Endothelial cell of umbilical vein (primary cell): ENCODE data around the gene CISD3. TPM values are rescaled to one million over a fixed set of nuclear protein-coding genes. Genes with fewer than 3 reads are reported as not detected.

ENCODE experiments used
- BruUV-seq: library from RNA; stranded (reverse); fragments of 400-500 nt; replicated peaks from 2 replicates; lab custom pipeline; 2021; lab: Mats Ljungman, UMichigan
- CTCF ChIA-PET: fragments of 300-600, 350-600 bp; sonication (Branson Sonifier 250); formaldehyde crosslinking; loops from one replicate; lab custom pipeline; 2021; ENCODE audit warnings: antibody characterized with exemption, inconsistent platforms; lab: Charles Lee
- POLR2A ChIA-PET: fragments of 300-600, 350-600 bp; sonication (Branson Sonifier 250); formaldehyde crosslinking; loops from one replicate; lab custom pipeline; 2021; ENCODE audit warnings: antibody characterized with exemption, inconsistent platforms; lab: Charles Lee
- DNase-seq: peaks from one replicate; pipeline ENCODE4 v3.0.0-alpha.2; 2011; ENCODE audit warnings: low read depth, low spot score
- FAIRE-seq: peaks from 2 replicates; lab custom pipeline; 2011; peaks lifted over from hg19 to GRCh38; lab: Jason Lieb, UNC
- H2AFZ ChIP-seq: 2 replicates; pipeline ENCODE4 v1.6.0; 2012; ENCODE audit warnings: low read depth, low read length, control low read depth, inconsistent platforms
- H3K27ac ChIP-seq: 2 replicates; pipeline ENCODE4 v1.5.1; 2011; ENCODE audit warnings: low read depth, mild to moderate bottlenecking, control low read depth, low read length, moderate library complexity; ENCODE audit not compliant: insufficient read depth
- H3K27me3 ChIP-seq, 2 experiments: 2 replicates each; pipeline versions ENCODE4 v1.6.0 to v1.6.1; 2011; ENCODE audit warnings: low read length in 2 of 2, mixed read lengths in 1 of 2; ENCODE audit not compliant: control insufficient read depth in 2 of 2, insufficient read depth in 2 of 2
- H3K36me3 ChIP-seq, 2 experiments: 2 replicates in 1 of 2; 3 replicates in 1 of 2; pipeline ENCODE4 v1.5.1; 2011; ENCODE audit warnings: low read length in 2 of 2, mild to moderate bottlenecking in 1 of 2, moderate library complexity in 1 of 2; ENCODE audit not compliant: control insufficient read depth in 2 of 2, insufficient read depth in 2 of 2; ENCODE audit errors: extremely low read depth in 1 of 2
- H3K4me1 ChIP-seq: 3 replicates; pipeline ENCODE4 v1.5.1; 2011; ENCODE audit warnings: mild to moderate bottlenecking, low read length; ENCODE audit not compliant: control insufficient read depth, insufficient read depth; ENCODE audit errors: extremely low read depth
- H3K4me2 ChIP-seq: 2 replicates; pipeline ENCODE4 v1.6.1; 2011; ENCODE audit warnings: low read length, control low read depth, mixed read lengths; ENCODE audit not compliant: insufficient read depth
- H3K4me3 ChIP-seq, 3 experiments: fragments of 200-600 bp in 1 of 3; sonication (generic), shearing (Covaris generic) in 1 of 3; replicated peaks in 1 of 3; 2 replicates each; pipeline ENCODE4 v1.5.1; 2011 to 2016; ENCODE audit warnings: control low read depth in 3 of 3, low read length in 3 of 3, mild to moderate bottlenecking in 2 of 3, inconsistent platforms in 1 of 3, low read depth in 1 of 3, moderate library complexity in 1 of 3; ENCODE audit not compliant: insufficient read depth in 1 of 3
- H3K79me2 ChIP-seq: 2 replicates; pipeline ENCODE4 v1.6.0; 2012; ENCODE audit warnings: low read length, inconsistent platforms; ENCODE audit not compliant: control insufficient read depth, insufficient read depth
- H3K9ac ChIP-seq: replicated peaks from 2 replicates; pipeline ENCODE3; 2011; ENCODE audit warnings: low read length, control low read depth; ENCODE audit not compliant: insufficient read depth; ENCODE audit errors: extremely low read depth
- H3K9me1 ChIP-seq: replicated peaks from 3 replicates; pipeline ENCODE4 v1.6.0; 2011; ENCODE audit warnings: mild to moderate bottlenecking, low read length; ENCODE audit not compliant: control insufficient read depth, insufficient read depth; ENCODE audit errors: extremely low read depth
- H3K9me3 ChIP-seq: replicated peaks from 2 replicates; pipeline ENCODE4 v1.5.1; 2012; ENCODE audit warnings: low read length, inconsistent platforms; ENCODE audit not compliant: control insufficient read depth, insufficient read depth
- H4K20me1 ChIP-seq: replicated peaks from 2 replicates; pipeline ENCODE3; 2011; ENCODE audit warnings: mild to moderate bottlenecking, low read length; ENCODE audit not compliant: control insufficient read depth, insufficient read depth; ENCODE audit errors: extremely low read depth
- EZH2 ChIP-seq: IDR thresholded peaks from 2 replicates; pipeline ENCODE4 v1.6.1; 2012; ENCODE audit warnings: borderline replicate concordance, low read depth, mild to moderate bottlenecking, moderate library complexity, low read length, inconsistent platforms; ENCODE audit not compliant: severe bottlenecking
- FOS ChIP-seq: IDR thresholded peaks from 2 replicates; pipeline ENCODE4 v1.6.1; 2011; ENCODE audit warnings: mild to moderate bottlenecking, low read length, moderate library complexity, borderline replicate concordance; ENCODE audit not compliant: insufficient read depth
- GATA2 ChIP-seq: IDR thresholded peaks from 2 replicates; pipeline ENCODE4 v1.7.0; 2011; ENCODE audit warnings: low read depth, mild to moderate bottlenecking, moderate library complexity, mixed read lengths, low read length; ENCODE audit not compliant: insufficient read length, insufficient read depth
- JUN ChIP-seq: IDR thresholded peaks from 2 replicates; pipeline ENCODE4 v1.6.1; 2011; ENCODE audit warnings: borderline replicate concordance, low read depth; ENCODE audit not compliant: insufficient read length, insufficient read depth
- MAX ChIP-seq: IDR thresholded peaks from 2 replicates; pipeline ENCODE4 v1.6.1; 2011; ENCODE audit not compliant: insufficient read depth, insufficient read length
- MYC ChIP-seq: IDR thresholded peaks from one replicate; pipeline ENCODE4 v1.6.1; 2011; ENCODE audit warnings: mild to moderate bottlenecking, low read depth, low read length
- POLR2A ChIP-seq: IDR thresholded peaks from 2 replicates; pipeline ENCODE4 v1.6.1; 2012; ENCODE audit warnings: low read depth, mild to moderate bottlenecking, control low read depth, low read length
- POLR2AphosphoS5 ChIP-seq: IDR thresholded peaks from 2 replicates; pipeline ENCODE4 v1.6.1; 2012; ENCODE audit warnings: low read depth, mild to moderate bottlenecking, control low read depth, low read length, moderate library complexity; ENCODE audit not compliant: insufficient read depth
- dilution Hi-C: fragments of 300-500 bp; cut with MboI; formaldehyde crosslinking; loops from one replicate; pipeline ENCODE4 v1.15.0; 2019; ENCODE audit warnings: low sequenced_read_pairs; ENCODE audit not compliant: extremely low pct_ligation_motif_present
- intact Hi-C: fragments of 100-400 bp; cut with micrococcal nuclease; formaldehyde crosslinking; loops from one replicate; pipeline ENCODE4 v1.10.0; 2022
- polyA plus RNA-seq, 4 experiments: library from polyadenylated mRNA; depleted of rRNA in 3 of 4; stranded (reverse) in 3 of 4; unstranded in 1 of 4; fragments of >200 nt; gene quantifications; 2 replicates each; pipeline versions ENCODE4 v1.2.1 to v1.2.3, GENCODE V29; 2011 to 2012; ENCODE audit warnings: missing spikeins in 1 of 4
- total RNA-seq: library from RNA; stranded (reverse); gene quantifications from 2 replicates; pipeline ENCODE4 v1.2.3, GENCODE V29; 2021
- TF ChIP-seq, protein P1 (sequence below), 2 donors: IDR thresholded peaks; 1 replicate in 1 of 2; 2 replicates in 1 of 2; pipeline ENCODE4 v1.5.1; 2011; ENCODE audit warnings: low read length in 2 of 2, mild to moderate bottlenecking in 2 of 2, moderate library complexity in 2 of 2, control low read depth in 1 of 2, inconsistent platforms in 1 of 2, low read depth in 1 of 2; ENCODE audit not compliant: insufficient read depth in 1 of 2; ENCODE audit errors: extremely low read depth in 1 of 2

Gene CISD3
- total and polyA plus RNA-seq, 2 donors (not counting 3 experiments of a cell fraction or from before 2014, with no cell fraction given): 8.7 to 23.7 TPM

GRCh38 chr17:38710985-38711384 lies 19.2 kb upstream of the CISD3 start:
- dilution Hi-C loops: no loop called here
- no peaks in the 10 kb centered on the region for H3K9me3 ChIP-seq
- FAIRE-seq: no peak
- no peaks in the 10 kb centered on the region for H4K20me1 ChIP-seq
- no peak overlapping the region for H3K9ac ChIP-seq
- no peak overlapping the region for H2AFZ ChIP-seq
- no peak overlapping the region for H3K4me3 ChIP-seq
- no TSS peak for BruUV-seq
- ChIA-PET CTCF (interaction anchor here (0.6 to 2.1 kb wide), 4 partner anchors 11 to 35 kb away, joined by 3 to 10 read pairs (median 6); no protein-coding TSS in a partner anchor), POLR2A (no interaction called here)
- H3K79me2 ChIP-seq: peaks cover 13% of the 10 kb centered on the region
- TF ChIP-seq MAX: no peak
- no peak for TF ChIP-seq MYC
- peaks cover 12% of the 10 kb centered on the region for H3K4me1 ChIP-seq
- H3K36me3 ChIP-seq: peaks cover 0 to 30% of the 10 kb centered on the region in 2 experiments
- intact Hi-C loops: no loop called here
- no peak overlapping the region for H3K4me2 ChIP-seq
- no peak overlapping the region for H3K27ac ChIP-seq
- H3K9me1 ChIP-seq: no peaks in the 10 kb centered on the region
- no peaks in the 10 kb centered on the region for H3K27me3 ChIP-seq
- no peak for DNase-seq

- Histone ChIP-seq H3K27ac (no peak overlapping the region), H3K9me3 (no peaks in the 10 kb centered on the region), H3K9ac (no peak overlapping the region), H4K20me1 (no peaks in the 10 kb centered on the region), H3K27me3 (no peaks in the 10 kb centered on the region), H3K79me2 (peaks cover 4% of the 10 kb centered on the region), H3K36me3 (peaks cover 0 to 37% of the 10 kb centered on the region in 2 experiments), H3K4me3 (no peak overlapping the region), H3K9me1 (no peaks in the 10 kb centered on the region), H3K4me2 (no peak overlapping the region), H2AFZ (no peak overlapping the region), H3K4me1 (peaks cover 3% of the 10 kb centered on the region)
- FAIRE-seq: no peak
- intact Hi-C loops: no loop called here
- dilution Hi-C loops: no loop called here
- TF ChIP-seq JUN (no peak), GATA2 (no peak), FOS (no peak), EZH2 (no peak), POLR2A (no peak), MYC (no peak), POLR2AphosphoS5 (no peak), MAX (no peak)
- TF ChIP-seq, protein P1, sequence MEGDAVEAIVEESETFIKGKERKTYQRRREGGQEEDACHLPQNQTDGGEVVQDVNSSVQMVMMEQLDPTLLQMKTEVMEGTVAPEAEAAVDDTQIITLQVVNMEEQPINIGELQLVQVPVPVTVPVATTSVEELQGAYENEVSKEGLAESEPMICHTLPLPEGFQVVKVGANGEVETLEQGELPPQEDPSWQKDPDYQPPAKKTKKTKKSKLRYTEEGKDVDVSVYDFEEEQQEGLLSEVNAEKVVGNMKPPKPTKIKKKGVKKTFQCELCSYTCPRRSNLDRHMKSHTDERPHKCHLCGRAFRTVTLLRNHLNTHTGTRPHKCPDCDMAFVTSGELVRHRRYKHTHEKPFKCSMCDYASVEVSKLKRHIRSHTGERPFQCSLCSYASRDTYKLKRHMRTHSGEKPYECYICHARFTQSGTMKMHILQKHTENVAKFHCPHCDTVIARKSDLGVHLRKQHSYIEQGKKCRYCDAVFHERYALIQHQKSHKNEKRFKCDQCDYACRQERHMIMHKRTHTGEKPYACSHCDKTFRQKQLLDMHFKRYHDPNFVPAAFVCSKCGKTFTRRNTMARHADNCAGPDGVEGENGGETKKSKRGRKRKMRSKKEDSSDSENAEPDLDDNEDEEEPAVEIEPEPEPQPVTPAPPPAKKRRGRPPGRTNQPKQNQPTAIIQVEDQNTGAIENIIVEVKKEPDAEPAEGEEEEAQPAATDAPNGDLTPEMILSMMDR (IDR thresholded peaks at IDR 0.05; ENCODE audit: extremely low read depth in 1 of 2, insufficient read depth in 1 of 2, low read depth in 1 of 2, low read length in 2 of 2): no peak
- ChIA-PET POLR2A (no interaction called here), CTCF (no interaction called here)
- DNase-seq: no peak
- BruUV-seq: no TSS peak
These were observed 18.2 kb upstream of the CISD3 start for GRCh38 chr17:38711792-38712571.
